Activated CD4-positive, alpha-beta memory T cell treated with anti-CD3 and anti-CD28 coated beads, Interleukin-2, amount 10 ng/mL, durations not matched to agents 7 days and 5 days (primary cell): Measurements from ENCODE around the gene TMEM31. TPM values are rescaled to one million over a fixed set of nuclear protein-coding genes. Genes with fewer than 3 reads are reported as not detected.
"Not testable (repeated sequence)": the region's sequence is repeated elsewhere in the genome, so short reads cannot be mapped to it uniquely, and the experiment has no call there.

Experiments
- CTCF ChIA-PET: fragments of 350-600 bp; sonication (Branson Sonifier 250); formaldehyde crosslinking; loops from one replicate; lab custom pipeline; 2021; ENCODE audit warnings: antibody characterized with exemption, inconsistent platforms; lab: Charles Lee
- POLR2A ChIA-PET: fragments of 350-600 bp; sonication (Branson Sonifier 250); formaldehyde crosslinking; loops from one replicate; lab custom pipeline; 2021; ENCODE audit warnings: antibody characterized with exemption; lab: Charles Lee
- DNase-seq: peaks from one replicate; pipeline ENCODE4 v3.0.0-alpha.2; 2020
- H3K27ac Mint-ChIP-seq: one replicate; pipeline ENCODE4 v1.8.0; 2021; ENCODE audit warnings: mild to moderate bottlenecking, mixed read lengths
- H3K27me3 Mint-ChIP-seq: one replicate; pipeline ENCODE4 v1.8.0; 2021; ENCODE audit warnings: mixed read lengths
- H3K36me3 Mint-ChIP-seq: one replicate; pipeline ENCODE4 v1.8.0; 2021; ENCODE audit warnings: low read depth, mixed read lengths
- H3K4me1 Mint-ChIP-seq: one replicate; pipeline ENCODE4 v1.8.0; 2021; ENCODE audit warnings: mixed read lengths
- H3K4me3 Mint-ChIP-seq: one replicate; pipeline ENCODE4 v1.8.0; 2021; ENCODE audit warnings: mild to moderate bottlenecking, mixed read lengths
- H3K9me3 Mint-ChIP-seq: one replicate; pipeline ENCODE4 v1.8.0; 2021; ENCODE audit warnings: mixed read lengths
- total RNA-seq, 2 experiments: library from RNA; stranded (reverse); gene quantifications; one replicate each; pipeline ENCODE4 v1.2.3, GENCODE V29; 2021

TMEM31 gene
- total RNA-seq, 2 experiments from 2014 or later: not detected

- peaks cover 12% of the 10 kb centered on the region for H3K4me1 Mint-ChIP-seq
- H3K9me3 Mint-ChIP-seq: no peaks in the 10 kb centered on the region
- H3K4me3 Mint-ChIP-seq: no peak overlapping the region
- peaks cover 6% of the 10 kb centered on the region for H3K27me3 Mint-ChIP-seq
- ChIA-PET POLR2A (no interaction called here), CTCF (interaction anchor here (1.2 kb wide), 1 partner anchor 21 kb away, joined by 3 read pairs; no protein-coding TSS in a partner anchor)
- no peak for DNase-seq
- H3K36me3 Mint-ChIP-seq: no peaks in the 10 kb centered on the region
- no peak overlapping the region for H3K27ac Mint-ChIP-seq
Measured at GRCh38 chrX:103730796-103731493, 20.2 kb downstream of the TMEM31 start.

GRCh38 chrX:103733017-103733416 is 22.3 kb downstream of the TMEM31 start:
- no peak for DNase-seq
- Mint-ChIP-seq H3K4me3 (no peak overlapping the region), H3K4me1 (peaks cover 12% of the 10 kb centered on the region), H3K27me3 (peaks cover 6% of the 10 kb centered on the region), H3K9me3 (no peaks in the 10 kb centered on the region), H3K36me3 (no peaks in the 10 kb centered on the region), H3K27ac (no peak overlapping the region)
- CTCF ChIA-PET: no interaction called here
- POLR2A ChIA-PET: no interaction called here

GRCh38 chrX:103734125-103734760 is 23.5 kb downstream of the TMEM31 start:
- no peak overlapping the region for H3K4me3 Mint-ChIP-seq
- no peak for DNase-seq
- no peaks in the 10 kb centered on the region for H3K9me3 Mint-ChIP-seq
- no peaks in the 10 kb centered on the region for H3K36me3 Mint-ChIP-seq
- H3K4me1 Mint-ChIP-seq: peaks cover 12% of the 10 kb centered on the region
- H3K27me3 Mint-ChIP-seq: peaks cover 6% of the 10 kb centered on the region
- POLR2A ChIA-PET: no interaction called here
- CTCF ChIA-PET: no interaction called here
- H3K27ac Mint-ChIP-seq: no peak overlapping the region

- no peak for DNase-seq
- H3K4me1 Mint-ChIP-seq: peaks cover 6% of the 10 kb centered on the region
- H3K9me3 Mint-ChIP-seq: no peaks in the 10 kb centered on the region
- H3K4me3 Mint-ChIP-seq: no peak overlapping the region
- H3K27me3 Mint-ChIP-seq: peaks cover 3% of the 10 kb centered on the region
- H3K27ac Mint-ChIP-seq: no peak overlapping the region
- H3K36me3 Mint-ChIP-seq: no peaks in the 10 kb centered on the region
- ChIA-PET CTCF (no interaction called here), POLR2A (no interaction called here)
Measured at GRCh38 chrX:103737696-103738095, 27.0 kb downstream of the TMEM31 start.

- peaks cover 2% of the 10 kb centered on the region for H3K4me1 Mint-ChIP-seq
- H3K27ac Mint-ChIP-seq: no peak overlapping the region
- CTCF ChIA-PET: no interaction called here
- POLR2A ChIA-PET: no interaction called here
- DNase-seq: no peak
- H3K27me3 Mint-ChIP-seq: peaks cover under 1% of the 10 kb centered on the region
- no peaks in the 10 kb centered on the region for H3K9me3 Mint-ChIP-seq
- no peaks in the 10 kb centered on the region for H3K36me3 Mint-ChIP-seq
- no peak overlapping the region for H3K4me3 Mint-ChIP-seq
Measured at GRCh38 chrX:103739421-103739820, 28.7 kb downstream of the TMEM31 start.

- ChIA-PET CTCF (no interaction called here), POLR2A (no interaction called here)
- Mint-ChIP-seq H3K36me3 (no peaks in the 10 kb centered on the region), H3K4me3 (no peak overlapping the region), H3K9me3 (no peaks in the 10 kb centered on the region), H3K27ac (no peak overlapping the region), H3K4me1 (no peaks in the 10 kb centered on the region), H3K27me3 (no peaks in the 10 kb centered on the region)
- DNase-seq: no peak
Measured at GRCh38 chrX:103741879-103742278, 31.2 kb downstream of the TMEM31 start.

- Mint-ChIP-seq H3K9me3 (no peaks in the 10 kb centered on the region), H3K36me3 (no peaks in the 10 kb centered on the region), H3K4me1 (no peaks in the 10 kb centered on the region), H3K27me3 (no peaks in the 10 kb centered on the region), H3K4me3 (no peak overlapping the region), H3K27ac (no peak overlapping the region)
- CTCF ChIA-PET: no interaction called here
- POLR2A ChIA-PET: no interaction called here
- DNase-seq: no peak
Measured at GRCh38 chrX:103742339-103742738, 31.6 kb downstream of the TMEM31 start.

- Mint-ChIP-seq H3K4me1 (no peaks in the 10 kb centered on the region), H3K27ac (no peak overlapping the region), H3K27me3 (no peaks in the 10 kb centered on the region), H3K9me3 (no peaks in the 10 kb centered on the region), H3K4me3 (no peak overlapping the region), H3K36me3 (no peaks in the 10 kb centered on the region)
- CTCF ChIA-PET: no interaction called here
- DNase-seq: no peak
- POLR2A ChIA-PET: no interaction called here
Measured at GRCh38 chrX:103747163-103747562, 36.5 kb downstream of the TMEM31 start.

GRCh38 chrX:103754401-103754800 is 43.7 kb downstream of the TMEM31 start:
- POLR2A ChIA-PET: no interaction called here
- Mint-ChIP-seq H3K4me1 (no peaks in the 10 kb centered on the region), H3K36me3 (no peaks in the 10 kb centered on the region), H3K9me3 (no peaks in the 10 kb centered on the region), H3K27me3 (peaks cover 1% of the 10 kb centered on the region), H3K27ac (no peak overlapping the region), H3K4me3 (no peak overlapping the region)
- no peak for DNase-seq
- CTCF ChIA-PET: no interaction called here

GRCh38 chrX:103756736-103757135 is 46.0 kb downstream of the TMEM31 start:
- H3K36me3 Mint-ChIP-seq: no peaks in the 10 kb centered on the region
- CTCF ChIA-PET: no interaction called here
- H3K9me3 Mint-ChIP-seq: no peaks in the 10 kb centered on the region

GRCh38 chrX:103758555-103758954 is 47.8 kb downstream of the TMEM31 start:
- DNase-seq: no peak
- no peak overlapping the region for H3K27ac Mint-ChIP-seq
- H3K36me3 Mint-ChIP-seq: no peaks in the 10 kb centered on the region
- peaks cover 1% of the 10 kb centered on the region for H3K27me3 Mint-ChIP-seq
- POLR2A ChIA-PET: no interaction called here
- no peaks in the 10 kb centered on the region for H3K9me3 Mint-ChIP-seq
- no peaks in the 10 kb centered on the region for H3K4me1 Mint-ChIP-seq
- CTCF ChIA-PET: no interaction called here
- H3K4me3 Mint-ChIP-seq: no peak overlapping the region

More at GRCh38 chrX:103756736-103757135, 46.0 kb downstream of the TMEM31 start:
- POLR2A ChIA-PET: no interaction called here
- Mint-ChIP-seq H3K4me3 (no peak overlapping the region), H3K27me3 (peaks cover 1% of the 10 kb centered on the region), H3K4me1 (no peaks in the 10 kb centered on the region), H3K27ac (no peak overlapping the region)
- DNase-seq: no peak

- H3K9me3 Mint-ChIP-seq, H3K27me3 Mint-ChIP-seq, H3K4me1 Mint-ChIP-seq, H3K4me3 Mint-ChIP-seq, CTCF ChIA-PET, H3K36me3 Mint-ChIP-seq, H3K27ac Mint-ChIP-seq, DNase-seq, POLR2A ChIA-PET: not testable (repeated sequence)
Measured at GRCh38 chrX:103763541-103763940, 52.8 kb downstream of the TMEM31 start.
